Upper lobe of left lung (tissue), 4 donors: Measurements from ENCODE around the gene MACROD2.

Experiments used
- CTCF ChIP-seq, 6 experiments: fragments of 450-650 bp in 4 of 6; fragments of 200-600 bp in 2 of 6; sonication (generic) in 2 of 6; IDR thresholded peaks; one replicate each; pipeline ENCODE4 v1.5.1; 2016 to 2019; ENCODE audit warnings: antibody characterized with exemption in 6 of 6
- POLR2AphosphoS5 ChIP-seq, 2 donors: sonication (generic); formaldehyde crosslinking; IDR thresholded peaks; one replicate each; pipeline ENCODE4 v1.5.1; 2017; ENCODE audit warnings: antibody characterized with exemption in 2 of 2

- TF ChIP-seq POLR2AphosphoS5 (IDR thresholded peaks at IDR 0.05), result no peak
- no peak for TF ChIP-seq CTCF (IDR thresholded peaks at IDR 0.05)
These were observed 821.8 kb downstream of the MACROD2 start for GRCh38 chr20:14817101-14817500.
